ENCODE results near the gene PSMD12. TPM values are rescaled to one million over a fixed set of nuclear protein-coding genes. Genes with fewer than 3 reads are reported as not detected.
"Not testable (repeated sequence)": the region's sequence is repeated elsewhere in the genome, so short reads cannot be mapped to it uniquely, and the experiment has no call there.

The PSMD12 gene
- total RNA-seq, 2 donors from 2014 or later = 40.9 to 58.6 TPM

DNA sequence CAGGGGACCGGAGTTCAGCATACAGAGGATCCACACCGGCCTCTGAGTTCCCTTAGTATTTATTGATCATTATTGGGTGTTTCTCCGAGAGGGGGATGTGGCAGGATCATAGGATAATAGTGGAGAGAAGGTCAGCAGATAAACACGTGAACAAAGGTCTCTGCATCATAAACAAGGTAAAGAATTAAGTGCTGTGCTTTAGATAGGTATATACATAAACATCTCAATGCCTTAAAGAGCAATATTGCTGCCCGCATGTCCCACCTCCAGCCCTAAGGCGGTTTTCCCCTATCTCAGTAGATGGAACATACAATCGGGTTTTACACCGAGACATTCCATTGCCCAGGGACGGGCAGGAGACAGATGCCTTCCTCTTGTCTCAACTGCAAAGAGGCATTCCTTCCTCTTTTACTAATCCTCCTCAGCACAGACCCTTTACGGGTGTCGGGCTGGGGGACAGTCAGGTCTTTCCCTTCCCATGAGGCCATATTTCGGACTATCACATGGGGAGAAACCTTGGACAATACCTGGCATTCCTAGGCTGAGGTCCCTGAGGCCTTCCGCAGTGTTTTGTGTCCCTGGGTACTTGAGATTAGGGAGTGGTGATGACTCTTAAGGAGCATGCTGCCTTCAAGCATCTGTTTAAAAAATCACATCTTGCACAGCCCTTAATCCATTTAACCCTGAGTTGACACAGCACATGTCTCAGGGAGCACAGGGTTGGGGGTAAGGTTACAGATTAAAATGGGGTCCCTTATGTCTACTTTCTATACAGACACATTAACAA lies 39.2 kb downstream of the PSMD12 start:
- DNase-seq; ATAC-seq; intact Hi-C loops (cut with DNase I): not testable (repeated sequence)

DNA sequence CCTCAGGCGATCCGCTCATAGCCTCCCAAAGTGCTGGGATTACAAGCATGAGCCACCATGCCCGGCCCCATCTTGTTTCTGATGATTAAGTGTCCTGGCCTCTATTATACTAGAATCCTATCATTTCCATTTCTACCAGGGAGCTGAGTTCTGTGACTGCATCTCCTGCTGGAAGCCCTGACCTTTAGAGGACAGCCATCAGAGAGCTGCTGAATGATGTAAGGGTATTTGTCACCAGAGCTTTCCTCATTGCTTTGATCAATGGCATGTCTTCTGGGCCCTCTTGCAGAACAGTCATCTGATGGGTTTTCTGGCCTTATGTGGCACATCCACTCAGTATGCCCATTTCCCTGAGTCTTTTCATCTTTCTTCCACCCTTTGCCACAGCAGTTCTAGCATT lies 39.9 kb downstream of the PSMD12 start:
- ATAC-seq (no peak), DNase-seq (no peak)
- intact Hi-C loops (cut with DNase I) = no loop called here

DNA sequence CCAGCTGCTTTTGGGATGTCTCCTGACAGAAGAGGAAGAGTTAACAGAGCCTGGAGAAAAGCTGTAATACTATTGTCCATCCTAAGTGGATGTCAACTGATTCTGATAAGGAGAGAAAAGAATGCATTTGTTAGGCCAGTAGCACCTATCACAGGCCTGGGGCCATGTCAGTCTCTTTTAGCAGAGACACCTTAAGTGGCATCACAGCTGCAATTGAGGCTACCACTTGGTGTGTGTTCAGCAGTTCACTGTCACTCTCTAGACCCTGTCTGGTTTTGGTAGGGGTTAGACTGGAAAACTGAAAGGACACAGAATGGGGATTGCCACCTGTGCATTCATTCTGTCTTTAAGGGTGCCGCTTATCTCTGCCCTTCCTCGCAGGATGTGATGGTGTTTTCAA lies 42.0 kb downstream of the PSMD12 start:
- DNase-seq = no peak
- intact Hi-C loops (cut with DNase I) = no loop called here
- ATAC-seq = no peak

DNA sequence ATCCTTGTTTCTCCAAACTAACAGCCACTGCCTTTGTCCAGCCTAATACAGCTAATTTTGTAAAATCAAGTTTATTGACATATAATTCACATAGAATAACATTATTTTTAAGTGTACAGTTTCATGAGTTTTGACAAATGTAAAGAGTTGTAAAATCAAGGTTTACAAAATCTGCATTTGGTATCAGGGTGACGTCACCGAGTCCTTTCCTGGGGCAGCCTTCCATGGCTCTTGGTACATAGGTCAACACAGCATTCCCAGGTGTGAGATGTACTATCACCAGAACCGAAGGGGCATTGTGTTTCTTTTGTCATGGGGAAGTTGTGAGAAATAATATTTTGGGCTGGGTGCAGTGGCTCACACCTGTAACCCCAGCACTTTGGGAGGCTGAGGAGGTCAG lies 42.9 kb downstream of the PSMD12 start:
- intact Hi-C loops (cut with DNase I) = no loop called here
- DNase-seq = no peak
- no peak for ATAC-seq

DNA sequence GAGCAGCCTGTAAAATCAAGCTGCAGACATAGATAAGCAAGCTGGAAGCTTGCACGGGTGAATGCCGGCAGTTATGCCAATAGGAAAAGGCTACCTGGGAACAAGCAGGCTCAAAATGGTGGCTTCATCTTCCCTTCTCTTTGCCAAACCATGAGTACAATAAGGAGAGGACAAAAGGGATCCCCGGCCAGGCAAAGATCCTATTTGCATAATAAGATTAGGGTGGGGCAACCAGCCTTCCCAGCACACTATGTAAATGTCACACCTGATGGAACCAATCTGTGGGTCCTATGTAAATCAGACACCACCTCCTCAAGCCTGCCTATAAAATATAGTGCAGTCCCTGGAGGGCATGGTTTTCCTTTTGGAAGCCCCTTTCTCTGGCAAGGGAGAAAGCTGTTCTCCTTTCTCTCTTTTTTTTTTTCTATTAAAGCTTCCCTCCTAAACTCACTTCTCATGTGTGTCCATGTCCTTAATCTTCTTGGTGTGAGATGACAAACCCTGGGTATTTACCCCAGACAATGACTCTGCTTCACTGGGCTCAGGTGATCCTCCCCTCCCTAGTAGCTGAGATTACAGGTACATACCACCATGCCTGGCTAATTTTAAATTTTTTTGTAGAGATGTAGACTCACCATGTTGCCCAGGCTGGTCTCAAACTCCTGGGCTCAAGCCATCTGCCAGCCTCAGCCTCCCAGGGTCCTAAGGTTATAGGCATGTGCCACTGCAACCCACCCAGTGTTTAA lies 44.2 kb downstream of the PSMD12 start:
- ATAC-seq (no peak), DNase-seq (no peak)
- intact Hi-C loops (cut with DNase I) = no loop called here

DNA sequence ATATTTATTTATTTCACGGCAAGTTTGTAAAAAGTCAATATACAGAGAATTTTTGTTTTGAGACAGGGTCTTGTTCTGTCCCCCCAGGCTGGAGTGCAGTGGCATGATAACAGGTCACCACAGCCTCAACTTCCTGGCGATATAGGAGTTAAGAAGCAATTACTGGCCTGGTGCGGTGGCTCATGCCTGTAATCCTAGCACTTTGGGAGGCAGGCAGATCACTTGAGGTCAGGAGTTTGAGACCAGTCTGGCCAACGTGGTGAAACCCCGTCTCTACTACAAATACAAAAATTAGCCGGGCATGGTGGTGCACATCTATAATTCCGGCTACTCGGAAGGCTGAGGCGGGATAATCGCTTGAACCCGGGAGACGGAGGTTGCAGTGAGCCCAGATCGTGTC lies 44.9 kb downstream of the PSMD12 start:
- ATAC-seq; DNase-seq; intact Hi-C loops (cut with DNase I): not testable (repeated sequence)

DNA sequence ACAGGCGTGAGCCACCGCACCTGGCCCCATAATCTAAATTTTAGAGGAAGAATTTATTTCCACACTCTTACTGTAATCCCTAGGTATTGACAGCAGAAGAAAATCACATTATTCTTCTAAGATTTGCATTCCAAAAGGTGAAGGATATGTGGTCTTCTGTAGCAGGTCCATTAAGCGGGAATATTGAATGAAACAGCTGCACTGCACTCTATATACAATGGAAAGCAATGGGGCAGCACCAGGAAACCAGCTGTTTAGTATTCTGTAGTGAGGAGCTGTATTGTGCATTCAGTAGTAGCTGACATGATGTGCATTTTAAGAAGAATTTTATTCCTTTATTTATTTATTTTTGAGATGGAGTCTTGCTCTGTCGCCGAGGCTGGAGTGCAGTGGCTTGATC lies 49.6 kb downstream of the PSMD12 start:
- intact Hi-C loops (cut with DNase I) = no loop called here
- ATAC-seq (no peak), DNase-seq (no peak)

DNA sequence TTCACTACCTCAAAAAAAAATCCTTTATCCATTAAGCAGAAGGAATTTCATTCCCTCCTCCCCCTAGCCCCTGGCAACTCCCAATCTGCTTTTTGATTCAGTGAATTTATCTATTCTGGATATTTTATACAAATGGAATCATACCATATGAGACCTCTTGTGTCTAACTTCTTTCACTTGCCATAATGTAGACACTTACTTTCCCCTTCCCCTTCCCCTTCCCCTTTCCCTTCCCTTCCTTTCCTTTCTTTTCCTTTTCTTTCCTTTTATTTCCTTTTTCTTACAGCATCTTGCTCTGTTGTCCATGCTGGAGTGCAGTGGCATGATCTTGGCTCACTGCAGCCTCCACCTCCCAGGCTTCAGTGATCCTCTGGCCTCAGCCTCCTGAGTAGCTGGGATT lies 50.5 kb downstream of the PSMD12 start:
- DNase-seq = no peak
- ATAC-seq = no peak
- intact Hi-C loops (cut with DNase I) = no loop called here

DNA sequence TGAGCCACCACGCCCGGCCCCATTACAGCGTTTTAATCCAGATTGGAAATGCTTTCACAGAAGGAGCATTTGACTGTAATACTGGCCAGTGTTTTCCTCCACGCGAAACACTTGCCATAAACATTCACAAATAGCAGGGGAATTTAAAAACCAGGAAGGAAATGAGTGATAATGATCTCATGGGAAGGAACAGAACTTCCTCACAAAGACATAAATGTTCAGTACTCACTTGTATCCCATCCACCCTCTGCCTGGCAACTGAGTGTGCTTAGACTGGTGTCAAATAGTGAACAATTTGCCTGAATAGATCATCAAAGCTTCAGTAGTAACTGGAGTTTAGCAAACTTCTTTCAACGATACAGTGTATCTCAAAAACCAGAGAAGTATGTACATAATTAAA lies 54.1 kb downstream of the PSMD12 start:
- peak; percentile 57 to 59 for ATAC-seq
- intact Hi-C loops (cut with DNase I) = no loop called here
- no peak for DNase-seq

DNA sequence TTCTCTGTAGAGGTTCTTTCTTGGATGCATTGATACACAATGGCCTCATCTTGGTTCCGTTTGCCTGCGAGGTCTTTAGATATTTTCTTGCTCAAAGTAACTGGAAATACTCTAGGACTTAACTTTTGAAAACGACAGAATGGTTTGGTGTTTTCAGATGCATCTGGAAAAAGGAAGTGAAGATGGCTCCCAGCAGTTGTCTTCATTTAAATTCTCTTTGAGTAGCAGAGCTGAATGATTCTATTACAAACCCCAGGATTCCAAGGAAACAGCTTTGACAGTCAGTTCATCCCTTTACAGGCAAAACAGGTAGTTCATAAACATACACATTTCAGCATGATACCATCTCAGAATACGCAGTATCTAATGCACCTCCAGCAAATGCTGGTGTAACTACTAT lies 54.8 kb downstream of the PSMD12 start:
- intact Hi-C loops (cut with DNase I) = no loop called here
- DNase-seq (no peak), ATAC-seq (no peak)

DNA sequence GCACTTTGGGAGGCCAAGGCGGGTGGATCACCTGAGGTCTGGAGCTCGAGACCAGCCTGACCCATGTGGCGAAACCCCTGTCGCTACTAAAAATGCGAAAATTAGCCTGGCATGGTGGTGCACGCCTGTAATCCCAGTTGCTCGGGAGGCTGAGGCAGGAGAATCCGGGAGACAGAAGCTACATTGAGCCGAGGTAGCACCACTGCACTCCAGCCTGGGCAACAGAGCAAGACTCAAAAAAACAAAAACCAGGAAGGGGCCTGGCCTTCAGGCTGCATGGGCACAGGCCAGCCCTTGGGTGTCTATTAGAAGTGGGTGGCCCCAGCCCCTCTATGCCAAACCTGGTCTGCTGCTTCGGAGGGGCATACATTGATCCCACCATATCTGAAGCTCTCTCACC lies 56.0 kb downstream of the PSMD12 start:
- no peak for ATAC-seq

DNA sequence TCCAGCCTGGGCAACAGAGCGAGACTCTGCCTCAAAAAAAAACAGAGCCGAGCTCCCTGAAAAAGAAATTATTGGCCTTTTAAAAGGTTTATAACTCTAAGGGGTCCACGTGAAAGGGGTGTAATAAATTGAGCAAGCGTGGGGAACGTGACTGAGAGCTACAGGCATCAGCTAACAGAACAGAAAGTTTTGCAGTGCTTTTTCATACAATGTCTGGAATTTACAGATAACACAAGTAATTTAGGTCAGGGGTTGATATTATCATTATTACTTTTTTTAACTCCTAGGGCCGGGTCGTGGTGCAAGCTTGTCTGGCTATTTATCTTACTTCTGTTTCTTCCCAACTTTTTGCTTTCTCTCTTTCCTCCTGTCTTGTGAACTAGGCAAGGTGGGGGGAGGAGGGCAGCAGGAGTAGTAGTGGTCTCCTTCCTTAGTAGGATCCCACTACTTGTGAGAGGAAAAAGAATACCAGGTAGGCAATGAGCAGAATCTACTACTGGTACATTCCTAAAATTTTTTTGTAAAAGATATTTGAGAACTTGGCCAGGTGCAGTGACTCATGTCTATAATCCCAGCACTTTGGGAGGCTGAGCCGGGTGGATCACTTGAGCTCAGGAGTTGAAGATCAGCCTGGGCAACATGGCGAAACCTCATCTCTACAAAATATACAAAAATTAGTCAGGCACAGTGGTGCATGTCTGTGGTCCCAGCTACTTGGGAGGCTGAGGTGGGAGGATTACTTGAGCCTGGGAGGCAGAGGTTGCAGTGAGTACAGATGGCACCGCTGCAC lies 60.7 kb downstream of the PSMD12 start:
- DNase-seq; intact Hi-C loops (cut with DNase I); ATAC-seq: not testable (repeated sequence)

More for the DNA sequence above, 56.0 kb downstream of the PSMD12 start:
- DNase-seq = no peak
- intact Hi-C loops (cut with DNase I) = no loop called here

DNA sequence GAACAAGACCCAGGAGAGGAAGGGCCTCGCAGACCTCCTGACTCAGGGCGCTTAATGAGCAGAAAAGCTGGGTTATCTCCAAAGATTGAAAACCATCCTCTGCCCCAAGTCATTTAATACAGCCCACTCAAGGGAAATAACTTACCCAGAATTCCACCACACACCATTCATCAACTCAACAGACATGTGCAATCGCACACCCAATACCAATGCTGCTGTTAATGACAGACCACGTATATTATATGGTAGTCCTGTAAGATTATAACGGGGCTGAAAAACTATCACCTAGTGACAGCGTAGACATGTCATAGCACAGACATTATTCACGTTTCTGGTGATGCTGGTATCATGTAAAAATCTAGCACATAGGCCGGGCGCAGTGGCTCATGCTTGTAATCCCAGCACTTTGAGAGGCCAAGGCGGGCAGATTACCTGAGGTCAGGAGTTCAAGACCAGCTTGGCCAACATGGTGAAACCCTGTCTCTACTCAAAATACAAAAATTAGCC lies 68.9 kb downstream of the PSMD12 start:
- DNase-seq (no peak), ATAC-seq (no peak)
- intact Hi-C loops (cut with DNase I) = loop anchor here in 1 of 2 donors (10.0 kb wide), 2 partner anchors 53 to 583 kb away; partner anchors contain the start of gene HELZ

DNA sequence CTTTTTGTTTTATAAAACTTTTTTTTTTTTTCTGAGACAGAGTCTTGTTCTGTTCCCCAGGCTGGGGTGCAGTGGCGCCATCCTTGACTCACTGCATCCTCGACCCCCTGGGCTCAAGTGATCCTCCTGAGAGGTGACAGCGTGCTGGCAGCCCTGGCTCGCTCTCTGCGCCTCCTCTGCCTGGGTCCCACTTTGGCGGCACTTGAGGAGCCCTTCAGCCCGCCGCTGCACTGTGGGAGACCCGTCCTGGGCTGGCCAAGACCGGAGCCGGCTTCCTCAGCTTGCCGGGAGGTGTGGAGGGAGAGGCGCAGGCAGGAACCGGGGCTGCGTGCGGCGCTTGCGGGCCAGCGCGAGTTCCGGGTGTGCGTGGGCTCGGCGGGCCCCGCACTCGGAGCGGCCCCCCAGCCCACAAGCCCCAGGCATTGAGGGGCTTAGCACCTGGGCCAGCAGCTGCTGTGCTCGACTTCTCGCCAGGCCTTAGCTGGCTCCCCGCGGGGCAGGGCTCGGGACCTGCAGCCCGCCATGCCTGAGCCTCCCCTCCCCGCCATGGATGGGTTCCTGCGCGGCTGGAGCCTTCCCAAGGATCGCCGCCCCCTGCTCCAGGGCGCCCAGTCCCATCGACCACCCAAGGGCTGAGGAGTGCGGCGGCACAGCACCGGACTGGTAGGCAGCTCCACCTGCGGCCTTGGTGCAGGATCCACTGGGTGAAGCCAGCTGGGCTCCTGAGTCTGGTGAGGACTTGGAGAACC lies 71.8 kb downstream of the PSMD12 start:
- no peak for ATAC-seq
- intact Hi-C loops (cut with DNase I) = loop anchor here in 1 of 2 donors (10.0 kb wide), 2 partner anchors 50 to 580 kb away; partner anchors contain the start of gene HELZ
- DNase-seq = no peak

DNA sequence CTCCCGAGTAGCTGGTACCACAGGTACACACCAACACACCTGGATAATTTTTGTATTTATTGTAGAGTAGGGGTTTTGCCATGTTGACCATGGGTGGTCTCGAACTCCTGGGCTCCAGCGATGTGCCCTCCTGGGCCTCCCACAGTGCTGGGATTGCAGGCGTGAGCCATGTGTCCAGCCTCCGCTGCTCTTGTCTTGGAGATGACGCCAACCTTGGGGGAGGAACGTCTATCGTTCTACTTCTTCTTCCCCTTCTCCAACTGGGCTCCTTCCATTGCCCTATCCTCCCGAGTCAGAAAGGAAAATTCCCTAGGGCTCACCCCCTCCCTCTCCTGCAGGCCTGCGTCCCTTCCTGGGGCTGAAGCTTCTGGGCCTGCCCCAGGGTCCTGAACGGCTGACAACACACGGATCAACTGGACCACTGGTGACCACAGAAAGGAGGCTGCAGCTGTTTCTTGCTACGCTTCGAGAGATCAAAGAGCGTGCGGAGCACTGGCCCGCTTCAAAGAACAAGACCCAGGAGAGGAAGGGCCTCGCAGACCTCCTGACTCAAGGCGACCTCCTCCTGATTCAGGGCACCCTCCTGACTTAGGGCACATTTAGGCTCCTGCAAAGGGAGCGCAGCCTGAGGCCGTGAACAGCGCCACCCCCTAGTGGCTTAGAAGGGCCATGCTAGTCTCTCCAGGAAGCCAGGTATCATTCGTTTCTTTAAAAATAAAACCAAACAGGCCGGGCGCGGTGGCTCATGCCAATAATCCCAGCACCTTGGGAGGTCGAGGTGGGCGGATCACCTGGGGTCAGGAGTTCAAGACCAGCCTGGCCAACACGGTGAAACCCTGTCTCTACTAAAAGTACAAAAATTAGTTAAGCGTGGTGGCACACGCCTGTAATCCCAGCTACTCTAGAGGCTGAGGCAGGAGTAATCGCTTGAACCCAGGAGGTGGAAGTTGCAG lies 72.8 kb downstream of the PSMD12 start:
- DNase-seq = peak; percentile 68
- intact Hi-C loops (cut with DNase I) = loop anchor here in 1 of 2 donors (10.0 kb wide), 2 partner anchors 49 to 579 kb away; partner anchors contain the start of gene HELZ
- ATAC-seq = peak; percentile 56 to 74

DNA sequence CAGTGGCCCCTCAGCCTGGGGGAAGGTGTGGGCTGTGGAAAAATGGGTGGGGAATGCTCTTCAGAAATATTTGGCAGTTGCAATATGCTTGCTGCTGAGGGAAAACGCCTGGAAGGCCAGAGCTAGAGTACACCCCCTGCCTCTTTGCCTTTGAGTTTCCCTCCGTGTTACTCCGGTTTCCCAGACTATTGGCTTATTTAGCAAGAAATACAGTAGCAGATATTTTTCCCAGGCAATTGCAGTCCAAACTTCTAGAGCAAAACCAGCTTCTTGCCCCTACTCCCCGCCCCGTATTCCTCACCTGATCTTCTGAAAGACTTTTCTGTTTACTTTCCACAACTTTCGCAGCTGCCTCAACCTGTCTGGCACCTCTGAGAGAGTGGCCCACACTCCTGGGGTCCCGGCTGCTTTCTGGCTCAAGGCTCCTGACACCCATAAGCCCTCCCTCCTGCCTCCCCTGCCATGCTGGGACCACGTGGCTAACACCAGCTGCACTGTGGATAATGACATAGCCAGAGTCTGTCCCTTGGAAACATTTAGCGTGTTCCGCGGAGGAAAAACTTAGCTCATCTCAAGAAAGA lies 75.6 kb downstream of the PSMD12 start:
- DNase-seq (no peak), ATAC-seq (peak in 1 of 2 donors; percentile 10)
- intact Hi-C loops (cut with DNase I) = loop anchor here in 1 of 2 donors (10.0 kb wide), 2 partner anchors 46 to 576 kb away; partner anchors contain the start of gene HELZ

DNA sequence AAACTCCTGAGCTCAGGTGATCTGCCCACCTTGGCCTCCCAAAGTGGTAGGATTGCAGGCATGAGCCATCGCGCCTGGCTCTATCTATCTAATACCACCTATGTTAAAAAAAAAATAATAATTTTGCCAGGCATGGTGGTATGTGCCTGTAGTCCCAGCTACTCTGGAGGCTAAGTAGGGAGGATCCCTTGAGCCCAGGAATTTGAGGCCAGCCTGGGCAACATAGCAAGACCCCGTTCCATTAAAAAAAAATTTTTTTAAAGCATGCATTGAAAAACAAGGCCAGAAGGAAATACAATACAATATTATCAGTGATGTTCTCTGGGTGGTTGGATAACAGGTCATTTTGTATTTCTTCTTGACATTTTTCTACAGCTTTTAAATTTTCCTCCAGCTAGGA lies 76.1 kb downstream of the PSMD12 start:
- ATAC-seq (no peak), DNase-seq (no peak)
- intact Hi-C loops (cut with DNase I) = loop anchor here in 1 of 2 donors (10.0 kb wide), 2 partner anchors 45 to 575 kb away; partner anchors contain the start of gene HELZ

Measured in left cardiac atrium (tissue), 4 donors.